Raji (cell line): ENCODE results near the gene MAGI2.

Experiments used
- POLR2A ChIP-seq: IDR thresholded peaks from 2 replicates; pipeline ENCODE4 v1.6.1; 2011; ENCODE audit warnings: low read depth, low read length, control low read depth; ENCODE audit not compliant: insufficient read depth

MAGI2 gene

DNA sequence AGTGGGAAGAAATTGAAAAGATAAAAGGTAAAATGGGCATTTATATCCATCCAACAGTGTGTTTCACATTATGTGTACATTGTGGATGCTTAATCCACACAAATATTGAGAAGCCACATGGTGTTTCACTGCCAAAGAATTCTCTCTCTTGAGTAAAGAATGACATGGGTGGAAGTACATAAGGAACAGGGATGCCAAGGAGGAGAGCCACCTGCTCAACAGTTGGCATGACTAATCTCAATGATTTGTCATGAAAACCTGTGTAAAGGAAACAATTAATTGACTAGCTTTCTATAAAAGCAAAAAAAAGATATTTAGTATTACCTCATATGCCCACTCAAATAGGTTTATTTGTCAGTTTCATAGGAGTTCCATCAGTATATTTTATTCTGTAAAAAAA, 43.1 kb downstream of the MAGI2 start:
- no peak for TF ChIP-seq POLR2A

DNA sequence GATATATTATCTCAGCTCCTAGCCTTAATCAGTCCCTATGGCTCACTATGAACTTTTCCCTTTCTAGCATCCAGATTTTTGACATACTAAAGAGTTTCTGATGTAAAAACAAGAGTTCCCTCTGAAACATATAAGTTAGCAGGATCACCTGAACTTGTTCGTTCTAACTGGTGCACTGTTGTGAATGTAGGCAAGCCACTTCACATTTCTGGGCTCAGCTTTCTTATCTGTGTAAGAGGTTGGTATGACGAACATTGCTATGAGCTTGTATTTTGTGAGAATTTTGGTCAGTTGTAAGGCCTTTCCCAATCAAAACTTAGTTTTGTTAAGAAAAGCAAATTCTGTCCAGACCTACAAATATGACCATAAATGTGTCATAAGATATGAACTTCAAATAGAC, 46.1 kb downstream of the MAGI2 start:
- TF ChIP-seq POLR2A = no peak

DNA sequence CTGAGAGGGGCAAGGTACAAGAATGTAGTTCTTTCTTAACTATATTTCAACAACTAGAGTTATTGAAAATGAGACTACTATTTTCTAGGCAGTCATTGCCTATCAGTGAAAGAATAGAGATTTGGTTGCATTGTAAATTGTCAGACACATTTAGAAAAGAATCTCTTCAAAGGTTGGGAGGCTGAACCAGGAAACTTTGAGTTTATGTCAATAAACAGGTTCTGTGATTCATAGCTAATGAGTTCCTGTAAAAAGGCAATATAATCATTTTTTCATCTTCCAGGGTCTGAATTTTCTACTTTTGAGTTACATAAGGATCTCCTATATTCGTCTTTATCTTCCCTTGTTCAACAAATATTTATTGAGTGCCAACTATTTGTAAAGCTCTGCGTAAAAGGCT, 47.1 kb downstream of the MAGI2 start:
- TF ChIP-seq POLR2A = no peak

DNA sequence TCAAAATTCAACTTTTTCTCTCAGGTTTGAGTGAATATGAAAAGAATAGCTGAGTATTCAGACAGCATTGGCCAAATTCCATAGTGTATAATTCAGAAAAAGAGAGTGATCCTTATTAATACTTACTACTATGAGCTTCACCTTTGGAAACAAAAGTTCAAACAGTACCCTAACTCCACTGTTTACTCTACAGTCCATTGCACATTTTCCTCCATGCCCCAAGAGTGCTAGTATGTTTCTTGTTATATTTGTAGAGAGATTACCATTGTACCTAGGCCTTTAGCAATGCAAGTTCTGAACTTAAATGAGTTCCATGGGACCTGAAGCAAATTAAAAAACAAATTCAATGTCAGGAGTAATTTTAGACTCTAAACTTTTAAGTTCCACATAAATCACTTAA, 48.1 kb downstream of the MAGI2 start:
- no peak for TF ChIP-seq POLR2A

DNA sequence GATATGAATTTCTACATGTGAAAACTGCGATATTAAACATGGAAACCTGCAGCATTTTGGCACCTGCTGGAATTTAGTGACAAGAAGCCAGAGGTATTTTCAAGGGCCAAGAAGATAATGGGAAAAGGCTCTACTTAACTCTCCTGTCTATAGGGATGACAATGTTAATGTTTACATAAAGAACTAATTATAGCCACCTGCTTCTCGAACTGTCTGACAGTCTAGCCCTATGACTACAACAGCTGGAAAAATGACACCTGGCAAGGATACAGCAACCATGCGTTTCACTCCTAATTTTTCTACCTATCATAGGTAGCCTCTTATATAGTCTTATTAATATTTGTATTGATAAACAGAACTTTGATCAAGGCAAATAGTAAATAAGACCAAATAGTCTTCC, 49.6 kb downstream of the MAGI2 start:
- TF ChIP-seq POLR2A = no peak

DNA sequence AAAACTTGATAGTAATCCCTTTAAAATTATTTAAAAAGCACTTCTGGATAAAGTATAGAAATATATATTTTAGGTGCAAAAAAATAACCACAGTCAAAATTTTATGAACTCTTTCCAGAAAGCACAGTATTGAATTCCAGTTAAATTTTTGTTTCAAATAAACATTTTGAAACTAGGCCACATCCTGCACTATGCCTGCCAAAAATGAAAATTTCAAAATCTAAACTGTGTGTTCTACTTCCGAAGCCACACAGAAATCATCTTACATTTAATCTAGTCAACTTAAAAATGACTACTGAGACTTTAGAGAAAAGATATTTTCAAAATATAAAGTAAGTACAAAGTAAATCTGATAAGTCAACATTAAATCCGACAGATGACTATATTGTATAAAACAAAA, 50.0 kb downstream of the MAGI2 start:
- no peak for TF ChIP-seq POLR2A

DNA sequence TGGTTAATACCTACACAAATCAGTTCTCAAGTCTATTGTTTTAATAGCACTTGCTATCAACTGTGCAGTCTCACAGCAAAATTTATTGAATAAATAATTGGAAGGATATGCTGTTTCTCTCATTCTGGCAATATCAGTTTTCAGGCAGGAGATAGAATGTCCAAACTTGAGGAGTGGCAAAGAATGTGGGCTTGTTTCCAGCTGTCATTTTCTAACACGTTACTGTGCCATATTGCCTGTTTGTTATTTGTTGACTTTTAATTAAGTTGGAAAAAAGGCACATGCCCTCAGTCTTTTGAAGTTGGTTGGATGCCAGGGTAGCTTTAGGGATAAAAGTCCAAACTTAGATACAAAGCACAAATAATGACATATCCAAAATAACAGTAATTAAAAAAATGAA, 52.2 kb downstream of the MAGI2 start:
- no peak for TF ChIP-seq POLR2A

DNA sequence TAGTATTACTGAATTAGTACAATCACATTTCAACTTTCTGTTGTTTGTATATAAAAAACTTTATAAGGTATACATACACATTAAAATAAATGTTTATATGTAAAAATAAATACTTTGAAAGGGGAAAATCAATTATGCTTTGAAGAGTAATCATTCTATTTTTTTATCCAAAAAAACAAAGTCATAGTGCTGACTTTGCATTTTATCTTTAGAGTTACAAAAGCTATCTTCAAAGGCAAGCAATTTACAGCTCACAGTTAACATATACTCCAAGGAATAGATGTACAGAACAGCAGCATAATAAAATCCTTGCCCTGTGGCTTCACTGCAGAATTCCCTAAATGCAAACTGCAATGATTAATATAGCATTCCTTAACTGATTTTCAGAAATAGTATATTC, 53.2 kb downstream of the MAGI2 start:
- no peak for TF ChIP-seq POLR2A

DNA sequence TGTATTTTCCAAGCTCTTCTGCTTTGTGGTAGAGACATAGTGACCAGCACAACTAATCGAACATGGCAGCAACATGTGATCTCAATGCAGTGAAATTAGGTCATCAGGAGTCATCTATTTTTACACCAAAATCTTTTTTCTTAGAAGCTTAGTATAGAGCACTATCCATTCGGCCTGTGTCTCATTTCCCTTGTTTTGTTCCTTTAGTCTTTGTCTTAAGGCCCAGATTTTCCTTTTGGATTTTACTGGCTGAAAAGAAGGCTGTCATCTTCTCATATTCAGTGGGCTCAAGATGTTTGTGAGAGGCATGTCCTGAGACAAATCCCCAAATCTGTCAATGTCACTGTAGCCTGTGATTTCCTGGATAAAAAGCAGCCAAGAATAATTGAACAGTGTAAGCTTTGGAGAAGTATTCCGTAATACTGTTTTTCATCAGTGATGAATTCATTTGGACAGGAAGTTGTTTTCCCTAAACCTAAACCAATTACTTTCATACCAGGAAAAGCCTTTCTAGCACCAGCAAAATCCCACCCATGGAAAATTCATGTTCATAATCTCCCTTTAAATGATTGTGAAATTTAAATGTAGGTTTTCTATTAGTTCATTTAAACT, 55.2 kb downstream of the MAGI2 start:
- no peak for TF ChIP-seq POLR2A

DNA sequence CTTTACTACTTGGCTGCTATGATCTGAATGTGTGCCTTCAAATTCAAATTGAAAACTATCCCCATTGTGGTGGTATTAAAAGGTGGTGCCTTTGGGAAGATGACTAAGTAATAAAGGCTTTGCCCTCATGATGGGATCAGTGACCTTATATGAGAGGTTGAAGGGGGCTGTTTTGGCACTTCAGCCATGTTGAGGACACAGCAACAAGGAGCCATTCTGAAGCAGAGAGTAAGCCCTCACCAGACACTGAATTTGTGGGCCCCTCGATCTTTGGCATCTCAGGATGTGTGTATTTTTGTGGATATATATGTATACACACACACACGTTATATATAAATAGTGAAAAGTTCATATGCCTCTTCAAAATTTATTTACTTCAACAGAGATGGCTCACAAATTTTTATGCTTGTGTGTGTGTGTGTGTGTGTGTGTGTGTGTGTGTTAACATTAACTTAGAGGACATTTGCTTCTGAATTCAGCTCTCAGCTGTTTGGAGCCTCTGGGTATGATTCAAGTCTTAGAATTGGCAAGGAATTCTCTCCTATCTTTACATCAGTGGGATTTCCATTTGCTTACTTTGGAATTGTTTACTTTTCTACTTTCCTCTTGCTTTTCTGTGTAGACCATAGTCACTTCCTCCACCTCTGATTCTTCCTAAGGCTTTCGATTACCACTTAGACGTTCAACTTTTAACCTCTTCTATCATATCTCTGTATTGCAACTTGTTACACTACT, 66.6 kb downstream of the MAGI2 start:
- TF ChIP-seq POLR2A = no peak

DNA sequence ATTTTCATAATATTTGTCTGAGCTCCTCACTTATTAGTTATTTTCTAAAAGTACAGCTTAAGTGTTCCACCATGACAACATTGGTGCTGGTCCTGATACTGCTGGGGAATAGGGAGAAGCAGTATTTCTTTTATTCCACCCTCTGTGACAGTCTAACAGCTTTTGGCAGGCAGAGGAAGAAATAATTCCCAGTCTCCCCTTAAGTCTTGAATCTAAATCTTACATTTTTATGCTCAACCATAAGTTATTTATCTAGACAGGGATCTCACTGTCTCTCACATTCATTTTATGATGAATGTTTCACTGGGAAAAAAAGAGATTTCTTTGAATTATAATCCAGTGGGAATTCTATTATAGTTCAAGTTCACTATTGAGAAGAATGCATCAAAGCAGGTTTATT, 71.5 kb downstream of the MAGI2 start:
- TF ChIP-seq POLR2A = no peak

DNA sequence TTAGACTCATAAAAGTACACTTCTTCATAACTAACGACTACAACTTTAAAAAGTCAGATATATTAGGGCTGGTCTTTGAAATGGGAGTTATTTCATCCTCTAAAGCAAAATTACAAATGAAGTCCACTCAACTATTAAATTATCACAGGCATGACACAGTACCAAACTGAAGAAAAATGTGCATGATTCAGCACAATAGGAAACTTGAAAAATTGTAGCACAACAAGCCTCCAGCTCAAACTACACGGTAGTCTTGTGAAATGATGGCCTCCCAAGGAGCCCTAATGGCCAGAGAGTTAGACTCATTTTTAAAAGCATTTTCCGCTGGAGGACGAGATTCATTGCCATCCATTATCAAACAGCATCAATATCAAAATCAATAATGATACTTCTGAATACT, 76.4 kb downstream of the MAGI2 start:
- TF ChIP-seq POLR2A = no peak

DNA sequence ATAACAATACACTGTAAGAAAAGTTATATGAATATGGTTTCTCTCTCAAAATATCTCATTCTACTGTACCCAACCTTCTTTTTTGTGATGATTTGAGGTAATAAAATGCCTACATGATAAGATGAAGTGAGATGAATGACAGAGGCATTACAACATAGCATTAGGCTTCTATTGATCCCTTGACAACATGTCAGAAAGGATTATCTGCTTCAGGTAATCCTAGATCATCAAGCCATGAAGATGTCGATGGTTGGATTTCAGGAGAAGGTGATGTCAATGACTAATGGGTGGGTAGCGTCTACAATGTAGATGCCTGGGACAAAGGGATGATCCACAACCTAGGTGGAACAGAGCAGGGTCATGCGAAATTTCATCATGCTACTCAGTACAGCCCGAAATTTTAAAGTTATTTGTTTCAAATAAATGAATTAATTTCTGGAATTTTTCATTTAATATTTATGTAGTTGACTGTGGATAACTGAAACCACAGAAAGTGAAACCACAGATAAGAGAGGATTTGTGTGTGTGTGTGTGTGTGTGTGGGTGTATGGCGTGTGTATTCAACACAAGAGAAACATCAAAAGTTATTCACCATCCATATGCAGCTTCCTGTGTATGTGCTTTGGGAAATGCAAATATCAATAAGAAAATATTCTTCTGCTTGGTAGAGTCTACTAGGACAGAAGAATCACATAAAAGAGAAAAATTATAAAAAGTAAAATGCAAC, 77.0 kb downstream of the MAGI2 start:
- no peak for TF ChIP-seq POLR2A

DNA sequence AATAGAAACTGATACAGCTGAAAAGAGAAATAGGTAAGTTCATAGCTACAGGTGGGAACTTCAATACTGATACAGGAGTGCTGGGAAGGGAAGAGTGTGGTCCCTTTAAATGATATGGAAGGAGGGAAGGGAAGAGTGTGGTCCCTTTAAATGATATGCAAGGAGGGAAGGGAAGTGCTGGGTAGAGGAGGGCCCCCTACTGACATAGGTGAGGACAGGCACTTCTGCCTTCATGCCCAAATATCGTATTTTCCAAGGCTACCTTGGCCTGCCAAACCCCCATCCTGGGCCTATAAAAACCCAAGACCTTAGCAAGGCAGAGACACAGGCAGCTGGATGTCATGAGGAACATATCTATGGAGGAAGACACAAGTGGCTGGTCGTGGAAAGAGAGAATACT, 92.3 kb downstream of the MAGI2 start:
- TF ChIP-seq POLR2A = no peak

DNA sequence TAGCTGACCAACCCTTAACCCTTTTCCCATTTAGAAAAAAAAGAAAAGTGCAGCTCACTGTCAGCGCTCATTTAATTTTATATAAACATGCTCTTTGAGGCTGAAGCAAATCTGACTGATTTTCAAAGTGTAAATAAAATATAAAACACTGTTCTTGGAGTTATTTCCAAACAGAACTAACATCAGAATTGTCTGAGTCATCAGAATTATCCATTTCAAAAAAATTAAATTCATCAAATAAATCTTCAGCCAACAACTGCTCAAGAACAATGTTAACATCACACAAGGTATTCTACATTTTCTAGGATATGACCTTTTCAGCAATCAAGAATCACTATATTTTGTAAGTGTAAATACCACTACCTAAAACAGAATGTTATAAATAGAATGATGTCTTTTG, 93.6 kb downstream of the MAGI2 start:
- TF ChIP-seq POLR2A = no peak

DNA sequence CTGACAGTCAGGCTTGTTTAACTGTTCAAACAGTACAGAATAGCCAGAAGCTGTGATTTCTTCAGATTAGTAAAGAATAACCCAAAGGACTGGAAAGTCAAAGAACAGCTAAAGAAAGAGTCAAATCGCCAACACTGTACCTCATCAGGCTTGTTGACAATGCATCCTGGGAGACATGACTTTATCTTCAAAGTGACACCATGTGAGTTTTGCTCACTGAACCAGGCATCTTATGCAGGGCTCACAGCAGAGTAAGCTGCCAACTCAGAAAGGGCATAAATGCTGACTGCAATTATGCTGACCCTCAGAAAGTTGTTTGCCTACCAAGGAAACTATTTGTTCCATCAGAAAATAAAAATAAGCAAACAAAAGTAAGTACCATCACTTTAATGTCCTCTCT, 96.4 kb downstream of the MAGI2 start:
- no peak for TF ChIP-seq POLR2A

DNA sequence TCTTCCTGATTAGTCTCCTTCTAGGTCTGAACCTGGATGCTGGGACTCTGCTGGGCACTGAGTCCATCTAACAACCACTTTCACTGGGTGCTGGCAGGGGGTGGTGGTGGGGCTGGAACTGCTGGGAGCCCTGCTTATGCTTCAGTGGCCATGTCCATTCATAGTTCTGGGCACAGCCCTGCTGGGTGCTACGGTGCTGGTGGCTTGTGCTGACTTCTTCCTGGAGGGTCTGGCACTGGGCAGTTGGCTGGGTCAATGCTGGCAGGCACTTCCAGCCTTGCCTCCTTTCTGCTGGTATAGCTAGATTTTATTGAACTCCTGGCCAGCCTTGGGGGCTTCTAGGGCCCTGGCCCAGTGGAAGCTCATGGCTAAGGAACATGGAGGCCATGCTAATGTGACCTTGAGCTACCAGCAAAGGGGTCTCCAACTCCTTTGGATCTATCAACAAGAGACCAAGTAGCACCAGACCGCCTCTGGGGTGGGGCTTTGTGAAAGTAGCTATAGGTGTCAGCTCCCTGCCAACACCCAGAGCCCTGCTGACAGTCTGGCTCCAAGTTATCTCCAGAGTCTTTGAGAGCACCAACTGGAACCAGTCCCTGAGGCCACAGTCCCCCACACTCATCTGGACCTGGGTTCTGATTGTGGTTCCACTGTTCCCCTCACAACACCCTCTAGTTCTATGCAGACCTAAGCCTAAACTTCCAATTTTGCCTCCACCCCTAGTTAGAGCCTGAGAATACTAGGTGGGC, 99.6 kb downstream of the MAGI2 start:
- no peak for TF ChIP-seq POLR2A
